GM18526 (cell line): ENCODE measurements around the gene ADAMTS13.

ENCODE experiments used
- POLR2A ChIP-seq: IDR thresholded peaks from 3 replicates; pipeline ENCODE4 v1.6.1; 2011; ENCODE audit not compliant: insufficient read length; ENCODE audit errors: extremely low read depth

The ADAMTS13 gene

DNA sequence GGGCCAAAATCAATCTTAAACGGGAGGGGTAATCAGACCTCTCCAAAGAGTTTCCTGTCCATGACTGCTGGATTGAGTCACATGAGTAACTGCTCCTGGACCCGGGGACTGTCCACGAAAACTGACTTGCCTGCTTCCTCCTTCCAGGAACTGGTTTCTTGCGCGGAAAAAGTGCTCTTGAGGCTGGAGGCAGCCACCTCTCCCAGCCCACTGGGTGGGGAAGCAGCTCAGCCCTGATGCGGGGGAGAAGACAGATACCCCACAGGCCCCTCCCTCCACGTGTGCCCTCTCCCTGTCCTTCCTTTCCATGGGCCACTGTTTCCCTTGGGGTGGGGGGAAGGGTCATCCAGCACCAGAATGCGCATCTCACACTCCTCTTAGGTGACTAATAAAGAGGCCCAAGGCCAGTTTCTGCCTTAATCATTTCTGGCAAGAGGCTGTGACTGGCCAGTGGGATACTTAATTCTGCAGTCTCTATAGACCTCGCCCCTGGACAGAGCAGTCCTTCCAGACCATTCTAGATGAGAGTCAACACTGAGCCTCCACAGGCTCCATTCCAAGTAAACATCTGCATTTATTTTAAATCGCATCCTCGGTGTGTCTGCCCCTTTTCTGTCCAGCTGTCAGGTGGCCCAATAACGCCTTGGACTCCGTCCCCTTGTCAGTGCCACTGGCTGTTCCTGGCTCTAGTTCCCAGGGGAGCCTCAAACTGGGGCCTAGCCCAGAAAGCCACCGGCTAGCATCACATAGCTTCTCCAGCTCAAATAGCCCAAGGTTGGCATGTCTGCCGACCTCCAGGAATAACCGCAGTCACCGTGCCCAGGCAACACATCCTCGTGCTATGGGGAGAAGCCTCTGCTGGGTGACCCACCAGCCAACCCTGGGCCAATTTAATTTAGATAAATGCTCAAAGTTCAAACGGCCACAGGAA, 16.4 kb upstream of the ADAMTS13 start:
- TF ChIP-seq POLR2A = no peak

DNA sequence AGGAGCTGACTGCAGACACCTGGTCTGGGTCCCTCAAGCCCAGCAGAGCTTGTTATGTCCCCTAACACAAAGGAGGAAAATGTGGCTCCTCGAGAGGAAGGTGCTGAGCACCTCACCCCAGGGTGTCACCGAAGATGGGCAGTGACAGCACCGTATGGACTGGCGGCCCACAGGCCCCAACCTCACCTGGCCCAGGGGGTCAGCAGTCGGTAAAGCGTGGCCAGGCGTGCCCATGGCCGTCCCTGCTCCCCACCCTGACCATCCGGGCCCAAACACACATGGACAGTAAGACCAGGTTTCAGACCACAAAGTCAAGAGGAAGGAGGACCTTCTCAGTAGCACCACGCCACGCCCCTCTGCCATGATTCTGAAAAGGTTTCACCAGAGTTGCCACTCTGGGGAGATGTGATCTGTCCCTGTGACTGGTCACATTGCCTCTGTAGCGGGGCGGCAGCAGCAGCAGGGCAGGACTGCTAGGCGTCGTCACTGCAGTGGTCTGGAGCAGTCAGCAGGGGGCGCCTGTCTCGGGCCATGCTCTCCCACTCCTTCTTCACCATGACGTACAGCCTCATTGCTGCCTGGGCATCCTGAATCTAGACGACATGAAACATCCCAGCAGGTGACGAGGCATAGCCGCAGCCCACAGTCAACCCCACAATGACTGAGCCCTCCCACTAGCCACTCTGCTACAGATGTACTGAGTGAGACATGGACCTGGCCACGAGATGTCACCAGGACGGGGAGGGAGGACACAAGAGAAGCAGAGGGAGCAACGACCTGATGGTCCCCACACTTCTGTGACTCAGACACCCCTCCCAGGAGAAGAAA, 15.5 kb upstream of the ADAMTS13 start:
- no peak for TF ChIP-seq POLR2A

DNA sequence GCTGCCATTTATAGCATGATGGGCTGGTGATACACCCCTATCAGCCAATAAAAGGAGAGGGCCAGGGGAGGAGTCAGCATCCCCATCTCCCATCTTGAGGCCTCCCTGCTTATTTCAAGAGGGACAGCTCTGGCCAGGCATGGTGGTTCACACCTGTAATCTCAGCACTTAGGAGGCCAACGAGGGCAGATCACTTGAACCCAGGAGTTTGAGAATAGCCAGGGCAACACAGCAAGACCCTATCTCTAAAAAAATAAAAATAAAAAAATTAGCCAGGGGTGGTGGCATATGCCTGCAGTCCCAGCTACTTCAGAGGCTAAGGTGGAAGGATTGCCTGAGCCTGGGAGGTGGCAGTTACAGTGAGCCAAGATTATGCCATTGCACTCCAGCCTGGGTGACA, 14.1 kb upstream of the ADAMTS13 start:
- TF ChIP-seq POLR2A = no peak

DNA sequence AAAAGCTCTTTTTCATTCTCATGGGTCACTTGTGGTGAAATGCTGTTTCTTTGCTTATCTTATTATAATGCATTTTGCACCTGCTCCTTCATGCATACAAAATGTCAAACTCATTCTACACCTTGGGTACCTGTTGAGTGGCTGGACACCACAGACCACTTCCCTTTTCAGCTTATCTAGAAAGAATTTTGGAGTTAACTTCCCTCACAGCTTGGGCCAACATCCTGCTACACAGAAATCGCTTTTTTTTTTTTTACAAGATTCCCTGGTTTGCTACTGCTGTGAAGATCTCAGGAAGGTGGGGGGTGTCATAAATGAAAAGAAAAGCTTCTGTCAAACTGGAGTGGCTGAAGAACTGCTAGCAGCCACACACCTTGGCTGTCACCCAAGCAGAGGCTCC, 7.0 kb upstream of the ADAMTS13 start:
- no peak for TF ChIP-seq POLR2A

DNA sequence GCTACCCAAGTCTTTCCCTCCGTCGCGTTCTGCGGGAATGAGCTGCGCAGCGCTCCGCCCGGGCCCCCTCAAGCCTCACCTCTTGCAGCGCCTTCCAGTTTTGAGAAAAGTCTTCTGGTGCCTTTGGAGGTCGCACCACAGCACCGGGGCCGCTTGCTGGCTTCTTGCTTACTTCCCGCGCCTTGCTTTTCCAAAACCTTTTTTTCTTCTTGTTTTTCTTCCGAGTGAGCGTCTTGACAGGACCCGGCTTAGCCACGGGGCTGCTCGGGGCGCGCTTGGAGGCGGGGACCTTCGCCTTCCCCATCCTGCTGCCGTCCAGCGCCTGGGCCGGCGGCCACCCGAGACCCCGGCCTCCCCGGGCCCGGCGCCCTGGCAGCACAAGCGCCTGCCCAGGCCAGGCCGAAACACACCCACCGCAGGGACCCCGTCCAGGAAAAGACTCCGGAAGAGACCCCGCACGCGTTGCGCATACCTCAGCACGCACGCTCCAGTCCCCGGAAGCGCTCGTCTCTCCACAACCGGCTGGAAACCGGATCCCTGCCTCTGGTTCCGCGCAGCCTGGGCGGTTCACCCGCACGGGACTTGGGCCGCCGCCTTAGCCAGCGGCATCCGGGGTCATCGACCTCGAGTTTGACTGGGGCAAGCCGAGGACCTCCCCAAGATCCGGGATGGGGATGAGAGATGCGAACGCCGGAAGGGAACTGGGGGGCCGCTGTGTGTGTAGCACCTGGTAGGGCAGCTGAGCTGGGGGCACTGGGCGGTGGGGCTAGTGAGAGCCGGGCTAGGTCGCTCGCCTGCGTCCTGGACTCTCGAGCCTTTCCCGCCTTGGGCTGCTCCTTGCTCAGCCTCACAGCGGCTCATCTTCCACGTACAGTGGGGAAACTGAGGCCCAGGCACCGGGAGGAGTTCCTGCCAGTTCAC, 4.4 kb upstream of the ADAMTS13 start, which contains the start of gene REXO4:
TSS of gene REXO4 (minus strand) at position 470 of the 921 bp plus-strand sequence. CDS start at position 304, 166 bp downstream.
- peak; percentile 75 for TF ChIP-seq POLR2A

DNA sequence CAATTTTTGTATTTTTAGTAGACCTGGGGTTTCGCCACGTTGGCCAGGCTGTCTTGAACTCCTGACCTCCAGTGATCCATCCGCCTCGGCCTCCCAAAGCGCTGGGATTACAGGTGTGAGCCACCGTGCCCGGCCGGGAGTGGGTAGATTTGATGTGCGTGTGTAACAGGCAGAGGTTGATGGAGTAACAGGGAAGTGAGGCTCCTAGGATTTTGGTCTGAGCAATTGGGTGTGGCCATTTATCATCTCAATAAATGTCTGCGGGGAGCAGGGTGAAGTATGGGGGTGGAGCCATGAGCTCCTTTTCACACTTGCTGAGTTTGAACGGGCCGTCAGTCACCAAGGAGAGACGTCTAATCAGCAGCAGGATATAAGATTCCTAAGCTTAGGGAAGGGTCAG, 3.2 kb upstream of the ADAMTS13 start:
- TF ChIP-seq POLR2A = no peak

DNA sequence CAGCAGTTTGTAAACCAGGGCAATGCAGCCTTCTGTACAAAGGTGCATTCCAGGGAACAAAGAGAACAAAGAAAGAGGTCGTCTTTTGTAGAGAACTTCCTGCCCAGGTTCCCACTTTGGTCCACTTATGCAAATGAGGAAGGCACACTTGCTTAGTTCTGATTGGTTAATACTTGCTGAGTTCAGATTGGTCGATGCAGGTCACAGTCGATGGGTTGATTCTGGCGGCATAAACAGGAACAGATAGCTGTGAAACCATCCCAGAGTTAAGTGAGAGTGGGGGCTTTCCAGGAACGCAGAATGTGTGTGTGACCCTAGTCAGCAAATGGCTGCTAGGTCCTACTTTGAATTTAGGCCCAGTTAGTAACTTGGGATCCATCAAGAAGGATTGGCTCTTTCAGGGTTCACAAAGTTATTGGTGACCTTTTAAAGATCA, 1.8 kb upstream of the ADAMTS13 start:
- peak; percentile 38 for TF ChIP-seq POLR2A

DNA sequence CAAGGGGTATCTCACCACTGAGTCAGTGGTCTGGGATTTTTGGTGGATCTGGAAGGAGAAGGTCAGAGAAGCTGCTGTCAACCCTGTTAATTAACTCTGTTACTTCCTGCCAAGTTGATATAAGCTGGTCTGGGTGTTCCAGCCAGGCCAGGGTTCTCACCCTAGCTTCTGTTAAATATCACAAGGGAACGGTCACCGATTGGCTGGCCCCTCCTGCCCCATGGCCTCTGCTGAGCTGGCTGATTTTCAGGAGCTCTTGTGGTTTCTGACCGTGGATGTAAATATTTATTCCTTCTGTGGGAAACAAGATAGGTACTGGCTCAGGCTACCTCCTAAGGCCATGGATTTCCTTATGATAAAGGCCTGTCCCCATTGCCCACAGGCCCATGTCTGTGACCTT, 1.0 kb downstream of the ADAMTS13 start:
- no peak for TF ChIP-seq POLR2A

DNA sequence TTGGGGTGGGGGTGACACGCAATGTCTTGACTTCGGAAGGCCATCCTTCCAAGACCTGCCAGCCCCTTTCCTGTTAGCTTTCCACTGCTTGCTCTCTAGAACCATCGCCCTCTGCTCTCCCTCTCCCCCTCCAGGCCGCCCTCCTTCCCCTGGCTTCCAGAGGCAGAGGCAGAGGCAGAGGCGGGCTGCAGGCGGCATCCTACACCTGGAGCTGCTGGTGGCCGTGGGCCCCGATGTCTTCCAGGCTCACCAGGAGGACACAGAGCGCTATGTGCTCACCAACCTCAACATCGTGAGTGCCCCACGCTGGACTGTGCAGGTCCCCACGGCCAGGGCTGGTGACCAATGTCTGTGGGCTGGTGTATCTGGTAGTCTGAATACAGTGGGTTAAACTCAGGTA, 2.0 kb downstream of the ADAMTS13 start:
- no peak for TF ChIP-seq POLR2A

DNA sequence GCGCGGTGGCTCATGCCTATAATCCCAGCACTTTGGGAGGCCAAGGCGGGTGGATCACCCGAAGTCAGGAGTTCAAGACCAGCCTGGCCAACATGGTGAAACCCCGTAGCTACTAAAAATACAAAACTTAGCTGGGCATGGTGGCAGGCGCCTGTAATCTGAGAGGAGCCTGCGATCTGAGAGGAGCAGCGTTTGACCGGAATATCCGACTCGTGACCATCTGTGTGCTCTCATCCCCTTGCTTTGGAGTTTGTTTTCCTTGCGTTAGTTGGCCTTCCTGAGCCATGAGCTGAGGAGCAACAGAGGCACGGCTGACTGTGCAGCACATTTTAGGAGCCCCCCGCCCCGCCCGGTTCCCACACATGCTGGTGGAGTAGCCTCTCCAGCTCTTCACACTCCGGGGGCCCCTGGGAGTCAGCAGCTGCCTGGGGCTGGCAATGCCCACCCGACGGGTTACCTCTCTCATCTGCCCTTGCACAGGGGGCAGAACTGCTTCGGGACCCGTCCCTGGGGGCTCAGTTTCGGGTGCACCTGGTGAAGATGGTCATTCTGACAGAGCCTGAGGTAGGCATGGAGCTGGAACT, 3.0 kb downstream of the ADAMTS13 start:
- no peak for TF ChIP-seq POLR2A

DNA sequence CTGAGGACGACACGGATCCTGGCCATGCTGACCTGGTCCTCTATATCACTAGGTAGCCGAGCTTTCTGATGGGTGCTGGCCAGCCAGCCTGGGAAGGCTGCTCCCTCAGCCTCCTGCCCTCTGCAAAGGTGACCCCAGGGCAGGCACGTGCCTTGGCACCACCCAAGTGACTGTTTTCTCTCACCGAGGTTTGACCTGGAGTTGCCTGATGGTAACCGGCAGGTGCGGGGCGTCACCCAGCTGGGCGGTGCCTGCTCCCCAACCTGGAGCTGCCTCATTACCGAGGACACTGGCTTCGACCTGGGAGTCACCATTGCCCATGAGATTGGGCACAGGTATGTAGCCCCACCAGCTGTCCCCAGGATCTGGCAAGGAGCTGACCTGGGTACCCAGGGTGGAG, 3.8 kb downstream of the ADAMTS13 start:
- TF ChIP-seq POLR2A = no peak

DNA sequence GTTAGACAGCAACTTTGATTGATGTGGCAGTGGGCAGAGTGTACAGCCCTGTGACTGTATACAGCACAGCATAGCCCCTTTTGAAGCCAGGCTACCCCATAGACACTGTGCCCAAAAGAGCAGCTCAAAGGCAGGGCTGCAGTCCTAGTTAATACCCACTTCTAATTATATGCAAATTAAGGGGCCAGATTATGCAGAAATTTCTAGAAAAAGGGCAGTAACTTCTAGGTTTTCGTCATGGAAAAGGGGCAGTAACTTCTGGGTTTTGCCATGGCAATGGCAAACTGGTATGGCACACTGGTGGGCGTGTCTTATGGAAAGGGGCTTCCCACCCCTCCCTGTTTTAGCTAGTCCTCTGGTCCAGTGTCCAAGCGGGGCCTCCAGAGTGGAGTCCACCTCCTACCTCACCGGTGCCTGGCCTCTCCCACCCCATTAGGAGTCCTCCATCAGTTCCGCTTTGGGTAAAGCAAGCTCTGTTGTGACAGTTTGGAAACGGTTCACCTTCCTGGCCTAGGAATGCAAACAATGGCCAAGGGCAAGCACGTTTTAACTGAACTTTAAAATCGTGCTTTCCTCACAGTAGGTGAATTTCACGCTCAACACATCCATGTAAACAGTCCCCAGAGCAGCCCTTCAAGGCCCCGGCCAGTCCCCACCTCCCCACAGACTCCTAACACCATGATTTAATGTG, 5.6 kb downstream of the ADAMTS13 start:
- TF ChIP-seq POLR2A = no peak

DNA sequence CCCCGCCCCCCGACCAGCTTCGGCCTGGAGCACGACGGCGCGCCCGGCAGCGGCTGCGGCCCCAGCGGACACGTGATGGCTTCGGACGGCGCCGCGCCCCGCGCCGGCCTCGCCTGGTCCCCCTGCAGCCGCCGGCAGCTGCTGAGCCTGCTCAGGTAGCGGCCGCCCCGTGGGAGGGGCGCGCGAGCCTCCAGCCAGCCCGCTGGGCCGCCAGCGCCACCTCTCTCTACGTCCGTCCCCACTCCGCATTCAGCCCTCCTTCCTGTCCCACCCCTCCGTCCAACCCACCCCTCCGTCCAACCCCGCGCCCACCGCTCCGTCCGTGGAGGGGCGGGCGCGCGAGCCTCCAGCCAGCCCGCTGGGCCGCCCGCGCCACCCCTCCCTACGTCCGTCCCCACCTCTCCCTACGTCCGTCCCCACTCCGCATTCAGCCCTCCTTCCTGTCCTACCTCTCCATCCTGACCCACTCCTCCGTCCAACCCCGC, 6.5 kb downstream of the ADAMTS13 start:
- TF ChIP-seq POLR2A = no peak

DNA sequence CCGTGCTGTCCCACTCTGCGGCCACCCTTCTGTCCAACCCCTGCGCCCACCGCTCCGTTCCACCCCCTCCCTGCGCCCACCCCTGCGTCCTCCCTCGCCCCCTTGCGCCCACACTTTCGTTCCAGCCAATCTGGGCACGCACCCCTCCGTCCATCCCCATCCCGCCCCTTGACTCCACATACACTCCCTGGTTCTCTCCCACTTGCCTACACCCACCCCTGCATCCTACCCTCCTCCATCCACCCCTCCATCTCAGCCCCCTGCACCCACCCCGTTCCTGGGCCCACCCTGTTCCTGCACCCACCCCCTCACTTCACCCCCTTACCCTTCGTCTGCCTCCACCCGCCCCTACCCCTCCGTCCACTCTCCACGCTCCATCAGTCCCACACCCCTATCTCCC, 7.0 kb downstream of the ADAMTS13 start:
- TF ChIP-seq POLR2A = no peak

DNA sequence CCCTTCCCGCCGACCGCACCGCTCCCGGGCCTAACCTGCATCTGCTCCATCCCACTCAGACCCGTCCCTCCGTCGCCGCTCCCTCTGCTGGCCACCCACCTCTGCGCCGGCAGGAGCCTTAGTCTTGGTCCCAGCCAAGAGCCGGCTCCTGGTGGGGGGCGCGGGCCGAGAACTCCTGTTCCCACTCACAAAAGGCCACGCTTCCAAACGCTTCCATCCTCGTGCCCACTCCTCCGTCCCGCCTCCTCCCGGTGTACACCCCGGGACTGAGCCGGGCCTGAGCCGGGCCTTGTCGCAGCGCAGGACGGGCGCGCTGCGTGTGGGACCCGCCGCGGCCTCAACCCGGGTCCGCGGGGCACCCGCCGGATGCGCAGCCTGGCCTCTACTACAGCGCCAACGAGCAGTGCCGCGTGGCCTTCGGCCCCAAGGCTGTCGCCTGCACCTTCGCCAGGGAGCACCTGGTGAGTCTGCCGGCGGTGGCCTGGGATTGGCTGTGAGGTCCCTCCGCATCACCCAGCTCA, 7.5 kb downstream of the ADAMTS13 start:
- no peak for TF ChIP-seq POLR2A
